HG02798 (cell line): ENCODE measurements around the gene COX4I1.
A peak's percentile ranks its signal among the peaks of the same experiment; 100 is the strongest.

Source experiments
- ATAC-seq: cut with Tn5 transposase; IDR thresholded peaks from one replicate; pipeline ENCODE4 v1.9.1; 2021; ENCODE audit warnings: mild to moderate bottlenecking; ENCODE audit not compliant: unreplicated experiment, poor library complexity

COX4I1 gene

DNA sequence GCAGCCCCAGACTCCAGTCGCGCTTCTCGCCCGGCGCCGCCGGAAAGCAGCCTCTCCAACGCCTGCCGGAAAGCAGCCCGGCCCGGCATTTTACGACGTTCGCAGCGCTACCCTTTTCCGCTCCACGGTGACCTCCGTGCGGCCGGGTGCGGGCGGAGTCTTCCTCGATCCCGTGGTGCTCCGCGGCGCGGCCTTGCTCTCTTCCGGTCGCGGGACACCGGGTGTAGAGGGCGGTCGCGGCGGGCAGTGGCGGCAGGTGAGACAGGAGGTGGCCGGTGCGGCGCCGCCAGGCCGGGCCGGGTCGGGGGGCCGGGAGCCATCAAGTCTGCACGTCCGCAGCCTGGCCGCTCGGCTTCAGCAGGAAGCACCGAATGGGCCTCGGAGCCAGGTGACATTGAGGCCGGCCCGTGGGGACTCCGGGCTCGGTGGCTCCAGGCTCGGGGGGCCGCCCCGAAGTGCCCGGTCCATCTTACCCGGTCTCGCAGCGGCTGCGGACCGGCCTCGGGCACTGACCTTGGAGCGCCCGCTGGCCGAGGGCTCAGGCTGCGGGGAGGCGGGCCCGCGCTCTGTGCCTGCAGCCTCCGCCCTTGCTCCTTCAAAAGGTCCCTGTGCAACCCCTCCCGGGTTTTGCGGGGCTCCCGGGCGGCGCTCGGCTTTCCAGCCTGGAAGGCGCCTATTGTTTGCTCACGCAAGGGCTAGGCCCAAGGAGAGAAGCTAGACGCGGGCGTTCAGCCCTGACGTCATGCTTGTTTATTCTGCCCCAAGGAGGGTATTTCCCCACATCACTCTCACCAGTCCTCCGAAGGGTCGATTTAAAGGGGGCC lies at the start of gene COX4I1, which contains the start of gene EMC8:
Gene COX4I1, plus strand, starts transcription at position 199 of the 824 bp plus-strand sequence. CDS start 1,511 bp downstream, outside the sequence.
Gene EMC8, minus strand, starts transcription at position 48 of the 824 bp plus-strand sequence. CDS start 249 bp downstream, outside the sequence.
- peak; percentile 90 for ATAC-seq

GRCh38 chr16:85749771-85750145 lies 49.7 kb upstream of the COX4I1 start:
- no peak for ATAC-seq

- no peak for ATAC-seq
Observed at GRCh38 chr16:85750146-85750826, 49.2 kb upstream of the COX4I1 start.

DNA sequence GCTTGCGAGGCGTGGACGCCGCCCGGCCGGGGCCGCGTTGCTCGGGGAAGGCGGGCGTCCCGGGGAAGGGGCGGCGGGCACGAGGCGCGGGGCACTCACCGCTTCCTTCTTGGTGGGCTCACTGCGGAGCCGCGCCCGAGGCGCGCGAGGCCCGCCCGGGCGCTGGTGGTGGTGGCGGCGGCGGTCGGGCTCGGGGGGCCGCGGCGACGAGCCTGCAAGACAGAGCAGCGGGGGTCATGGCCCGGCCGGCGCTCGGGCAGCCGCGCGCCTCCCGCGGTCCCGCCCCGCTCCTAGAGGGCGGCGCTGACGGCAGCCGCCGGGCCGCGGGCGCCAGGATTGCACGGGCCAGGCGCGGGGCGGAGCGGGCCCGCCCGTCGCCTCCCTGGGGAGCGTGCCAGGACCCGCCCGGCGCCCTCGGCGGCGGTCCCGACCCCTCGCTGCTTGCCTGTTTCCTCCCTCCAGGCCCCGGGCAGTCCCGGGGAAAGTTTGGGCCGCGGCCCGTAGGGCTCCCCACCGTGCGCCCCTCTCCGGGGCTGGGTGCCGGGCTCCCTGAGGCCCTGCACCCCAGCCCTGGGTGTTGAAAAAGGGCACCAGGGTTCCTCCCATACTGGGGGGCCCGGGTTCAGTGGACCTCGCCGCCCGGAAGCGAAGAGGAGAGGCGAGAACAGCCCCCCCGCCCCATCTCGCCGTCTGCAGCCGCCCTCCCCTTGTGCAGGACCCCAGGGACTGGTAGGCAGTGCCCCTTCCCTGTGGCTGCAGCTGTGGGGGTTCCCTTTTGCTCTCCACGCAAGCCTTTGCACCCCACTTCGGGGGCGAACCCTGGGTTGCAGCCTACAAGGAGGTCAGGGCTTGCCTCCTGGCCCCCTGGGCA lies 48.4 kb upstream of the COX4I1 start, which contains the start of gene C16orf74:
Gene C16orf74, minus strand, starts transcription at position 270 of the 871 bp plus-strand sequence. CDS start 15,879 bp downstream, outside the sequence.
- ATAC-seq: peak; percentile 58

DNA sequence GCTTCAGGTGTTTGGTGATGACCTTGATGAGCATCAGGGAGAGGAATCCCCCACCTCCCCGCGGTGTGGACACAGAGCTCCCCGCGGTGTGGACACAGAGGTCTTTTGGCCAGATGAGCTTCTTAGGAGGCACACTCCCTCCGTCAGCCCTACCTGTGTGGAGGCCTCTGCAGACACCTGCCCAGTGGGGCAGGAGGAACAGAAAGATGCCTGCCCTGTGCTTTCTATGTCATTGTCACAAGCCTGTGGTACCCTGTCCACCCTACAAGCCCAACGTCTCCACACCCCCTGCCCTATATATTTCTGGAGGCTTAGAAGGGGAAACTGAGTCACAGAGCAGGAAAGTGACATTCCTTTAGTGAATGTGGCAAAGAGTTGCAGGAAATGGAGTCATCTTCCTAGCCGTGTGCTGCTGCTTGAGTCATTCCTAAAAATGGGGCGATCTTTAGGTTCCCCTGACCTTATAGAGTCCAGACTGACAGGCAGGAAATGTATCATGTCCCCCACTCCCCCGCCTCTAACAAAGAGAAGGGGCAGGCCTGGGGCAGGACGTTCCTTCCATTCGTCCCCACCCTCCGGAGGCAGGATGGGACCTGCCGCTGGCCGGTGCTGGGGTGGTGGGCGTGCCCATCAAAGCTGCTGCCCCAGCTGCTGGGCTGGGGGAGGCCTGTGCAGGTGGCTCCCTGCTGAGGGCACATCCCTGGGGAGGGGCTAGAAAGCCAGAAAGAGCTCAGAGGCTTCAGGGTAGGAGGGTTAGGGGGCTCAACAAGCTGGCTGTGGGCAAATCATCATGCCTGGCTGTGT lies 47.6 kb upstream of the COX4I1 start:
- ATAC-seq: no peak

- no peak for ATAC-seq
Observed at GRCh38 chr16:85752511-85753420, 46.7 kb upstream of the COX4I1 start.

DNA sequence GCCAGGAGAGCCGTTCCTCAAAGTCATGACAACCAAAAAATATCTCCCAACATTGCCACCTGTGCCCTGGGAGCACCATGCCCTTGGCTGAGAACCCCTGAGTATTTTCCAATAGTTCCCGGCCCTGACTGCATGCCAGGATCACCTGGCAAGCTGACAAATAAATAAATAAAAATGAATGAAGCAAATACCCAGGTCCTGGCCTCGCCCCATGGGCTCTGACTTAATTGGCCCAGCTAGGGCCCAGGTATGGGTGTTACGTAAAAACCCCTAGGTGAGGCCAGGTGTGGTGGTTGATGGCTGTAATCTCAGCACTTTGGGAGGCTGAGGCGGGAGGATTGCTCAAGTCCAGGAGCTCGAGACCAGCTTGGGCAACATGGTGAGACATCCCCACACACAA lies 45.9 kb upstream of the COX4I1 start:
- ATAC-seq: no peak

DNA sequence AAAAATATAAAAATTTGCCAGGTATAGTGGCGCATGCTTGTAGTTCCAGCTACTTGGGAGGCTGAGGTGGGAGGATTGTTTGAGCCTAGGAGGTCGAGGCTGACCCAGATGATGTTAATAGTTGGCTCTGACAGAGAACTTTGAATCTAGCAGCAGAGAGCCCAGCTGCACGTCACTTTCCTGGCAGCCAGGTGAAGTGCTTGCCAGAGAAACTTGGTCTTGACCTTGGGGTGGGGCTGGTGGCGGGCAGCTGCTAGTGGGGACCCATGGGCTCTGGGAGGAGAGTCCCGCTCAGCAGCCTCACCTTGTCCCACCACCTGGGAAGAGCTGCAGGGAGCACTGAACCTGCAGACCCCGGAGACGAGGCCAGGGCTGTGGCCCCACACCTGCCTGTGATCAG lies 45.5 kb upstream of the COX4I1 start:
- no peak for ATAC-seq

DNA sequence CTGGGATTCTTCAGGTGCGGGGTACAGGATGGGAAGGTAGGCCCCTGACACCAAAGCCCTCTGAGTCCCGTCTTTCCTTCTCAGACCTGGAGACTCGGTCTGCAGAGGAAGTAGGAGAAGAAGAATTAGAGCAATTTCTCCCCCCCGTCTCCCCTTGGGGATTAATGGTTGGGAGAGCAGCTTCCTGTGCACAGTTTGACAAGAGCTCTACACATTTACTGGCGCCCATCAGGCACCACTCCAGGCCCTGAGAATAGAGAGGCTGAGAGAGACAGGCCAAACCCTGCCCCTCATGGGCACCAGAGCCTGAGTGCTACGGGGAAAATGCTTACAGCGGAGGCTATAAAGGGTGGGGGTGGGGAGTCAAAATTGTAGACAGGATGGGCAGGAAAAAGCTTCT lies 45.1 kb upstream of the COX4I1 start:
- no peak for ATAC-seq

GRCh38 chr16:85755929-85756768 lies 43.3 kb upstream of the COX4I1 start:
- ATAC-seq: peak; percentile 41

GRCh38 chr16:85757341-85757822 lies 42.1 kb upstream of the COX4I1 start:
- peak; percentile 22 for ATAC-seq

DNA sequence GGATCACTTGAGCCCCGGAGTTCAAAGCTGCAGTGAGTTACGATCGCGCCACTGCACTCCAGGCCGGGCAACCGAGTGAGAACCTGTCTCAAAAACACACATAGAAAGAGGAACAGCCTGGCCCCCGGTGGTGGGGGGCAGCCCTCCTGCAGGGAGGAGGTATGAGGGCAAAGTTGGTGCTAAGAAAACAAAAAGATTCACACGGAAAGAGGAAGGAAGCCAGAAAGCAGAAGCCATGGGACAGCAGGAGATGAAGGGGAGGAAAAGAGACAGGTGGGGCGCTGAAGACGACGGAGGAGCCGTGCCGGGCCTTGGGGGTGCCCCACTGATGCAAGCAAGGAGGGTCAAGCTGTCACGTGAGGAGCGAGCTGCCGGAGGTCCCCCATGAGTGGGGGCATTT lies 40.4 kb upstream of the COX4I1 start:
- ATAC-seq: no peak

GRCh38 chr16:85759631-85760419 lies 39.7 kb upstream of the COX4I1 start:
- no peak for ATAC-seq

DNA sequence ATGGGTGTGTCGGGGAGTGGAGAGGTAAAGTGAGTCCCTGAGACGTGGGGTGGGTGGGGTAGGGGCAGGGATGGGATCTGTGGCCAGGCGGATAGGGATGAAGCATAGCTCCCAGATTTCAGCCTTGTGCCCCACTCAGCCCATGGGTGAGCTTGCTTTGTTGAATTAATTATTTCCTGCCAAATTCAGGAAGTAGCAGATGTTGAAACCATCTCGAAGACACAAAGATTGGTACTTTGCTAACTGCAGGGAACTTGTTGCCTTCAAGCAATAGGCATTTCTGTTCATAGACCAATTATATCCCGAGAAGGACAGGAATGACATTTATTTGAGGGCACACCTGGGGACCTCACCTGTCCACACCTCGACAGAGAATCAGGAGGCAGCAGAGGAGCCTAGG lies 37.6 kb upstream of the COX4I1 start:
- ATAC-seq: no peak

DNA sequence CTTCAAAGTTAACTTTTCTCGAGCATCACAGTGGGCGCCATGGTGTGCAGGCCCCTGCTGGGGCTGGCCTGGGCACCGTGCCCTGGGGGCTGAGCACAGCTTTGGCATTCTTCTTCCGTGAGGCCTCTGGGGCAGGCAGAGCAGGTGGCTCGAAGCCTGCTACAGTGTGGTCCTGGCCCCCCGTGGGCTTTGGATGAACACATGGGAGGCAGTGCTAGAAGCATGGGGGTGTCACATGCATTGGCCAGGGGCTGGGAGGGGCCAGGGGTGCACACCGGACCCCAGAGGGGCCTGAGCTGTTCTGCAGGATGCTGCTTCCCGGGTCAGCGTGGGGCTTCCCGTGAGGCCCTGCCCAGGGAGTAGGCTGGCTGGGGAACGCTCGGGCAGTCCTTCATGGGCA lies 36.5 kb upstream of the COX4I1 start:
- no peak for ATAC-seq

- no peak for ATAC-seq
Observed at GRCh38 chr16:85763616-85764015, 35.9 kb upstream of the COX4I1 start.

DNA sequence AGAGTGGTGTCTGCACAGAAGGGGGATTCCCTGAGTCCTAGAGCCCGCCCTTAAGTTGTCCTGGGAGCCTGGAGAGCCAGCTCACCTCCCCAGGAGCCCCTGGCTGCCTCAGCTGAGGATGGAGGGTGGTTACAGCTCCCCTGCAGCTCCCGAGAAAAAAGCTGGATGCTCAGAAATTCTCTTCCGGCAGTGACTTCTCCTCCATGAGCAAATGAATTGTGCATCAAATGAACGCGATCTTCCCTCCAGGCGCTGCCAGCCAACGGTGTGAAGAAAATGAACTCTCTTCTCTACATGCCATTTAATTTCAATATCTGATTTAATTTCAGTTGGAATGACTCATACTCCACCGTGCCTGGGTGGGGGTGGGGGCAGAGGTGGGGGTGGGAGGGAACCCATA lies 34.3 kb upstream of the COX4I1 start:
- ATAC-seq: no peak
